HG03460 (cell line): ENCODE data around the gene BCAS1.

Source experiments
- ATAC-seq: cut with Tn5 transposase; IDR thresholded peaks from one replicate; pipeline ENCODE4 v1.9.1; 2021; ENCODE audit not compliant: unreplicated experiment

Gene BCAS1

DNA sequence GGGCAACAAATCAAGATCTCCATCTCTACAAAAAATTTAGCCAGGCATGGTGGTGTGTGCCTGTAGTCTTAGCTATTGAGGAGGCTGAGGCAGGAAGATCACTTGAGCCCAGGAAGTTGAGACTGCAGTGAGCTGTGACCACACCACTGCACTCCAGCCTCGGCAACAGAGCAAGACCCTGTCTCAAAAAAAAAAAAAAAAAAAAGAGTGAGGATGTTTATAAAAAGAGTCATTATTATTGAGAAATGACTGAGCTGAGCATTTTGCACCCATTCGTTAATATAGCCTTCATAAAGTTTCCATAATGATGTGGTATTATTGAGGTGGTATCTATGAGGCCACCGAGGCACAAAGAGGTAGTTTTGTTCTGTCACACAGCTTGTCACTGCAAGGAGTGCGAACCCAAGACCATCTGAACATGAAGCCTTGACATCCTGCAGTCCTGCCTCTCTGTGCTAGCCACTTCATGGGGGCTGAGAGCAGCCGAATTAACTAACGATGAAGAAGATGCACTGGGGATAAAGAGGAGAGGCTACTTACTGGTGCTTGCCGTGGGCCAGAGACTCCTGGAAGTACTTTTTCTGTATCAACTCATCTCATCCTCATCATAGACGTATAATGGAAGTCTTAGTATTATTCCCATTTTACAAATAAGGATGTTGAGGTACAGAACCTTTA is 175.5 kb downstream of the BCAS1 start:
- no peak for ATAC-seq
